ENCODE results near the gene CD34. TPM values are rescaled to one million over a fixed set of nuclear protein-coding genes. Genes with fewer than 3 reads are reported as not detected.
"Not testable (repeated sequence)": the region's sequence is repeated elsewhere in the genome, so short reads cannot be mapped to it uniquely, and the experiment has no call there.

The CD34 gene
- total RNA-seq, 1 donor from 2014 or later, result 84.8 TPM

- intact Hi-C loops (cut with DNase I), result no loop called here
- no peak for ATAC-seq
- no peak for DNase-seq (ENCODE audit: missing footprints)
Measured at GRCh38 chr1:207937204-207937603, 26.3 kb upstream of the CD34 start.

DNA sequence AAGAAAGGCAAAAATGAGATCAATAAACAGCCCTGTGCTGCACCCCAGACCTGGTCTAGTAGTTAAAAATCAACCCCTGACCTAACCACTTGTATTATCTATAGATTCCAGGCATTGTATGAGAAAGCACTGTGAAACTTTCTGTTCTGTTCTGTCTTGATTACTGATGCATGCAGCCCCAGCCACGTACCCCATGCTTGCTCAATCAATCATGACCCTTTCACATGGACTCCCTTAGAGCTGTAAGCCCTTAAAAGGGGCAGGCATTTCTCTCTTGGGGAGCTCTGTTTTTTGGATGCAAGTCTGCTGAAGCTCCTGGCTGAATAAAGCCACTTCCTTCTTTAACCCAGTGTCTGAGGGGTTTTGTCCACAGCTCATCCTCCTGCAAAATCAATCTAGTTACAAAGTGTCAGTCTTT is 24.2 kb upstream of the CD34 start:
- no peak for DNase-seq (ENCODE audit: missing footprints)
- intact Hi-C loops (cut with DNase I), result no loop called here
- ATAC-seq, result no peak

DNA sequence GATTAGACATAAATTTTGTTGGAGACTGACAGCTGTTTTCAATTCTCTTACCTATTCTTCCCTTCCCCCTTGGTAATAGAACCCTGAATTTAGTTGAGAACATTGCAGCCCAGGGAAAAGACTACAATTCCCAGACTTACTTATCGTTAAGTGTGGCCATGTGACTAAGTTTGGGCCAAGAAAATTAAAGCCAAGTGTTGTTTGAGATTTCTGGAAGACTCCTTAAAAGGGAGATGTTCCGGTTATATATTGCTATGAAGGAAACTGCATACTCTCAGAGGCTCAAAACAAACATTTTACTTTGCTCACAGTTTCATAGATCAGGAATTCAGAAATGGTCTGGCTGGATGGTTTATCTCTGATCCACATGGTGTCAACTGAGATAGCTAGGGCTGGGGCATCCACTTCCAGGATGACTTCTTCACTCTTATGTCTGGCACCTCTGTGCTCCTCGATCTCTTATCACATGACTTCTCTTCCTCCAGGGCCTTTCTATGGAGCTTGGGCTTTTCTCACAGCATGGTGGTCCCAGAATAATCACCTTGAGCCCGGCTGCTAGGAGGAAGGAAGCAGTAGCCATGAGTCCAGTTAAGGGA is 22.4 kb upstream of the CD34 start:
- DNase-seq (ENCODE audit: missing footprints) (no peak), ATAC-seq (no peak)
- intact Hi-C loops (cut with DNase I), result no loop called here

DNA sequence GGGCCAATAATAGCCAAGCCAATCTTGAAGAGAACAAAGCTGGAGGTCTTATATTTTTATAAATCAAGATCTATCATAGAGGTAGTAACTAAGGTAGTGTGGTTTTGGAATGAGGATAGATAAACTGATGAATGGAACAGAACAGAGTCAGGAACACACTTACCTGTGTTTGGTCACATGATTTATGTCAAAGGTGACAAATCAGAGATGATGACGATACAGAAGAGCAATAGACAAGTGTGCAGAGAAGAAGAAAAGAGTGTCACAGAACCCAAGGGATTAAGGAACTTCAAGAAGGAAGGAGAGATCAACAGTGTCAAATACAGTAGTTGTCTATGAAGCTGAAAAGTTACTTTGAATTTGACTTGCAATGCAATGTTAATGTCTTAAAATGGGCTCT is 16.1 kb upstream of the CD34 start:
- intact Hi-C loops (cut with DNase I), result no loop called here
- no peak for ATAC-seq
- DNase-seq (ENCODE audit: missing footprints), result no peak

DNA sequence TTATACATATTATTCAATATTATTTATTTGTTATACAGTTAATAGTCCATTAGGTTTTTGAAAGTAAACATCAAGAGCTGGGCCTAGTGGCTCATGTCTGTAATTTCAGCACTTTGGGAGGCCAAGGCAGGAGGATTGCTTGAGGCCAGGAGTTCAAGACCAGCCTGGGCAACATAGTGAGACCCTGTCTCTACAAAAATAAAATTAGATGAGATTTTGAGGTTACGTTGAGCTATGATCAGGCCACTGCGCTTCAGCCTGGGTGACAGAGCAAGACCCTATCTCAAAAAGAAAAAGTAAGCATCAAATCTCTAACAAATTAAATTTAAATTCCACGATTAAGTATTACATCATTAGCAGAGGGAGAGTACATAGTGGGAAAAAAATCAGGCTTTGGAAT is 15.0 kb upstream of the CD34 start:
- DNase-seq (ENCODE audit: missing footprints); intact Hi-C loops (cut with DNase I); ATAC-seq: not testable (repeated sequence)

DNA sequence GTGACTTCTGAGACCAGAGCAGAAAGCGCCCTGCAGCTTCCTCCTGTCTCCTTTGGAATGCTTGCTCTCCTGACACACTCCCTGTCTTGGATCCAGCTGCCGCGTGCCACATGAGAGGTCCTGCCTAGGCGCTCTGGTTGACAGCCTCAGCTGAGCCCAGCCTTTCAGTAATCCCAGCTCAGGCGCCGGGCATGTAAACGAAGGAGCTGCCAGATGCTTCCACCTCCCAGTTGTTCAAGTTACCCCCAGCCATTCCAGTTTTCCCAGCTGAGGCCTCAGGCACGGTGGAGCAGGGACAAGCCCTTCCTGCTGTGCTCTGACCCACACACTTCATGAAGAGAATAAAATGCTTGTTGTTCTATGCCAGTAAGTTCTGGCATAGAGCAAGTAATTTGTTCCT is 14.3 kb upstream of the CD34 start:
- ATAC-seq (peak; percentile 58), DNase-seq (ENCODE audit: missing footprints) (peak; percentile 79)
- intact Hi-C loops (cut with DNase I), result no loop called here

- intact Hi-C loops (cut with DNase I), result loop anchor here (1.0 to 2.0 kb wide), 2 partner anchors 17 to 38 kb away; no protein-coding TSS in a partner anchor
- ATAC-seq (no peak), DNase-seq (ENCODE audit: missing footprints) (no peak)
Measured at GRCh38 chr1:207923561-207923960, 12.6 kb upstream of the CD34 start.

- intact Hi-C loops (cut with DNase I), result loop anchor here (1.0 to 2.0 kb wide), 2 partner anchors 18 to 38 kb away; no protein-coding TSS in a partner anchor
- no peak for ATAC-seq
Measured at GRCh38 chr1:207923121-207923520, 12.2 kb upstream of the CD34 start.

GRCh38 chr1:207922554-207922953 is 11.6 kb upstream of the CD34 start:
- DNase-seq (ENCODE audit: missing footprints) (peak; percentile 81), ATAC-seq (peak; percentile 73)
- intact Hi-C loops (cut with DNase I), result loop anchor here (1.0 to 2.0 kb wide), 2 partner anchors 18 to 41 kb away; no protein-coding TSS in a partner anchor

More at GRCh38 chr1:207923121-207923520, 12.2 kb upstream of the CD34 start:
- no peak for DNase-seq (ENCODE audit: missing footprints)

GRCh38 chr1:207921321-207921720 is 10.4 kb upstream of the CD34 start:
- no peak for DNase-seq (ENCODE audit: missing footprints)
- no peak for ATAC-seq
- intact Hi-C loops (cut with DNase I), result no loop called here

DNA sequence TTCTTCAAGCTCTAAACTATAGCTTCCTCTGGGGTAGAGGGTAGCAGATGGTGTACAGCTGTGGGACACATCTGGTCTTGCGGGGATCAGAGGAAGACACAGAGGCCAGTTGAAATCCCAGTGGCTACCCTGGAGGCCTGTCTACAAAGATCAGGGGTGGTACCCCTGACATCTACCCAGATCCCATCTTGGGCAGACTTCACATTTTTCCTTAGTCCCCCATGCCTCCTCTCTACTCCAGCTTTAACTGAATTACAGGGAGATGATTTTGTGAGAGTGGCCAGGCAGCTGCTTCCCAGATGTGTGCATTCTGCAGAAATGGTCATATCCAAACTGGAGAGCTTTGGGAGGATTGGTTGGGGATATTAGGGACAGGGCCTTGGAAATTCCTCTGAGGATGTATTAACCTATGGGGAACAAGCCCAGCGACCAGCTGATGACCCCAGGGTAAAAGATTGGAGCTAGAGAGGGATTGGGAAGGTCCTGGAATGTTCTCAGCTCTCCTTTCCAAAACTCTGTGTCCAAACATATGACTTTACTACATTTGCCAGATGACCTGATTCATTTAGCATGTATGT is 9.6 kb upstream of the CD34 start:
- no peak for DNase-seq (ENCODE audit: missing footprints)
- intact Hi-C loops (cut with DNase I), result no loop called here
- peak; percentile 17 for ATAC-seq

- DNase-seq (ENCODE audit: missing footprints) (no peak), ATAC-seq (peak; percentile 90)
- intact Hi-C loops (cut with DNase I), result no loop called here
Measured at GRCh38 chr1:207919523-207920170, 8.7 kb upstream of the CD34 start.

DNA sequence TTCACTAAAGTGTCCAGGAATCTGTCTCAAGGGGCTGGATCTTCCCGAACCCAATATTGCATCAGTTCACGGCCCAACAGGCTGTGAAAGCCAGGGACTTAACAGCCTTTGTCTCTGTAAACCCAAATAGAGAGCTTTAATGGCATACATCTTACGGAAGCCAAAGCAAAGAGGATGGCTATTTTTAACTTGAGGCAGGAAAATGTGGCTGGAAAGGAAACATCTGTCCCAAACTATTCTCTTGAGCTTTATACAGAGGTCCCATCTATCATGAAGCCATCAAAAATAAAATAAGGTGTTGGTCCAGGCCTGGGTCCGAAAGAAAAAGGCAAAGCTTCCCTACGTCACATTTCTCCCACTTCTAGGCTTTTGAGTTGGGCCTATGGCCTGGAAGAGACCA is 7.7 kb upstream of the CD34 start:
- DNase-seq (ENCODE audit: missing footprints) (no peak), ATAC-seq (no peak)
- intact Hi-C loops (cut with DNase I), result no loop called here

GRCh38 chr1:207918011-207918410 is 7.1 kb upstream of the CD34 start:
- intact Hi-C loops (cut with DNase I), result no loop called here
- ATAC-seq (no peak), DNase-seq (ENCODE audit: missing footprints) (no peak)

GRCh38 chr1:207917080-207917479 is 6.2 kb upstream of the CD34 start:
- DNase-seq (ENCODE audit: missing footprints) (peak; percentile 64), ATAC-seq (peak; percentile 66)
- intact Hi-C loops (cut with DNase I), result no loop called here

- intact Hi-C loops (cut with DNase I), result no loop called here
- ATAC-seq, result no peak
- no peak for DNase-seq (ENCODE audit: missing footprints)
Measured at GRCh38 chr1:207913951-207914350, 3.0 kb upstream of the CD34 start.

- intact Hi-C loops (cut with DNase I), result no loop called here
- ATAC-seq (no peak), DNase-seq (ENCODE audit: missing footprints) (no peak)
Measured at GRCh38 chr1:207911856-207912760, 1.2 kb upstream of the CD34 start.

DNA sequence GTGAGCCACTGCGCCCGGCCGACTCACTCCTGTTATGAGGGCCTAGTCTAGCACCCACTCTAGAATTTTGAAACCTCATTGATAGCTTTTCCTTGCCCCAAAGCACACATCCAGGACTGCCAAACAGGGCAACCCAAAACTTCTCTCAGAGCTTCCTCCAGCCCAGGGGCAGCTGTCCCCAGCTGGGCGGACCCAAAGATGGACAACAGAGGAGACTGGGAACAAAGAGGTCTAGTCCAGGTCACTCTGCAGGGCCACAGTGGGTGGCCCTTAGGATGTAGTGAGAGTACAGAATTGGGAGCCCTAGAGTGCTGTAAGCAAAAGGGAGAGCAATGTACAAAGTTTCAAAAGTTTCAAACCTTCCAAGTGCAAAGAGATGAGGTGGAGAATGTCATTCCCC is 1.2 kb downstream of the CD34 start:
- intact Hi-C loops (cut with DNase I), result no loop called here
- DNase-seq (ENCODE audit: missing footprints), result no peak
- no peak for ATAC-seq

DNA sequence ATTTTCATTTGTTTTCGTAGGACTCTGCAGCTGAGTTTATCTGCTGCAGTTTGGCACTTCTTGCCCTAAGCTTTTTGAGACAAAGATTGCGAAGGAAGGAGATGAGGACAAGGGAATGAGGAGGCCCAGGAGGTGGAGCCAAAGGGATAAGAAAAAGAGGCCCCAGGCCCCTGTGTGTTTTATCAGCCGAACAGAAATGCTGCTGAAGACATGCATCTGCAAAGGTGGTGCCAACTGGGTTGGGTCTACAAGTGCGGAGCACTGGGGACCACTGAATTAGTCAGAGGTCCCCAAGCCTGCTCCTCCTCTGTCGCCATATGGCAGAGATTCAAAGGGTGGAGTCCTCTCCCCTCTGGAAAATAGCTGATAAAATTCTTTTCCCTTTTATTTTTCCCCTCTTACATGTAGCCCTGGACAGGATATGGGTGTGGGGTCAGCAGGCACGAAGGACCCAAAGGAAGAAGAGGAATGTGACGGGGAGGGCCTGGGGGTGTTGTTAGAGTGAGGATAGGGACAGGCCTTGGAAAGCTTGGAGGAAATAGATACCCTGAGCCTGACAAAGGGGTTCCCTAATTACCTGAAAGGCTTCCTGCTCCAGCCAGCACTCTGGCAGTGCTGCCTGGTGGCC is 2.7 kb downstream of the CD34 start:
- peak; percentile 74 for ATAC-seq
- DNase-seq (ENCODE audit: missing footprints), result no peak
- intact Hi-C loops (cut with DNase I), result no loop called here
